K562 (cell line): Measurements from ENCODE around the gene HOXB6. TPM values are rescaled to one million over a fixed set of nuclear protein-coding genes. Genes with fewer than 3 reads are reported as not detected.

Source experiments
- BHLHE40 ChIP-seq: IDR thresholded peaks from 2 replicates; pipeline ENCODE4 v1.6.1; 2011; ENCODE audit warnings: low read length, improper control_type of control experiment
- E2F6 ChIP-seq, 2 experiments: IDR thresholded peaks; 2 replicates each; pipeline ENCODE4 v1.6.1; 2011; ENCODE audit warnings: borderline replicate concordance in 1 of 2, control low read depth in 1 of 2, low read depth in 1 of 2, low read length in 1 of 2, mild to moderate bottlenecking in 1 of 2, mixed read lengths in 1 of 2, moderate library complexity in 1 of 2; ENCODE audit not compliant: insufficient read depth in 1 of 2, insufficient read length in 1 of 2, poor library complexity in 1 of 2, severe bottlenecking in 1 of 2; ENCODE audit errors: extremely low read depth in 1 of 2
- ETV6 ChIP-seq, 3 experiments: fragments of 150-350 bp in 1 of 3; sonication (generic) in 1 of 3; formaldehyde crosslinking in 1 of 3; IDR thresholded peaks; 2 replicates each; pipeline versions ENCODE4 v1.6.1 to v1.8.0; 2014 to 2022; ENCODE audit warnings: borderline replicate concordance in 2 of 3, low read depth in 2 of 3, antibody characterized with exemption in 1 of 3, low read length in 1 of 3, mild to moderate bottlenecking in 1 of 3, missing genetic modification reagents in 1 of 3
- FOXA1 ChIP-seq: fragments of 450-650 bp; IDR thresholded peaks from 2 replicates; pipeline ENCODE4 v1.6.1; 2016; ENCODE audit warnings: mild to moderate bottlenecking, borderline replicate concordance
- FOXJ2 ChIP-seq: fragments of 200-800 bp; sonication (Bioruptor generic); IDR thresholded peaks from 2 replicates; pipeline ENCODE4 v1.6.1; 2016; ENCODE audit warnings: missing genetic modification characterization, missing compliant biosample characterization
- ILK ChIP-seq: fragments of 450-650 bp; IDR thresholded peaks from 2 replicates; pipeline ENCODE4 v1.6.1; 2016; ENCODE audit warnings: missing genetic modification characterization, low read depth, mild to moderate bottlenecking, missing compliant biosample characterization, moderate library complexity, borderline replicate concordance
- NFIX ChIP-seq: fragments of 250-450 bp; sonication (Bioruptor Pico); IDR thresholded peaks from 2 replicates; pipeline ENCODE4 v1.4.0; 2020; ENCODE audit warnings: low read depth, mild to moderate bottlenecking, moderate library complexity
- NR2C2 ChIP-seq, 2 experiments: fragments of 200-800 bp in 1 of 2; sonication (Bioruptor generic) in 1 of 2; sonication (generic) in 1 of 2; formaldehyde crosslinking in 1 of 2; IDR thresholded peaks; 2 replicates each; pipeline versions ENCODE4 v1.6.1 to v1.8.0; 2016 to 2022; ENCODE audit warnings: mild to moderate bottlenecking in 1 of 2, missing compliant biosample characterization in 1 of 2, missing genetic modification characterization in 1 of 2, missing genetic modification reagents in 1 of 2
- PHB2 ChIP-seq: fragments of 450-650 bp; IDR thresholded peaks from 2 replicates; pipeline ENCODE4 v1.6.1; 2017; ENCODE audit warnings: low read depth
- RBBP5 ChIP-seq: fragments of 200-600 bp; sonication (generic); IDR thresholded peaks from 2 replicates; pipeline ENCODE4 v1.6.1; 2012; ENCODE audit warnings: borderline replicate concordance, mild to moderate bottlenecking, low read length, control low read depth, inconsistent platforms; ENCODE audit not compliant: insufficient read depth, poor library complexity, severe bottlenecking
- SAFB ChIP-seq: fragments of 200-400 bp; formaldehyde crosslinking; IDR thresholded peaks from 2 replicates; pipeline ENCODE4 v1.6.1; 2017; ENCODE audit warnings: low read depth, low read length, borderline replicate concordance
- YY1 ChIP-seq, 3 experiments: IDR thresholded peaks; 2 replicates each; pipeline ENCODE4 v1.6.1; 2011; ENCODE audit warnings: low read length in 2 of 3, mild to moderate bottlenecking in 2 of 3, moderate library complexity in 2 of 3, borderline replicate concordance in 1 of 3, control low read depth in 1 of 3, low read depth in 1 of 3; ENCODE audit not compliant: insufficient read depth in 3 of 3, insufficient replicate concordance in 2 of 3, control insufficient read depth in 1 of 3, insufficient read length in 1 of 3; ENCODE audit errors: extremely low read depth in 1 of 3
- ZKSCAN1 ChIP-seq: fragments of 150-350 bp; IDR thresholded peaks from 2 replicates; pipeline ENCODE4 v1.6.1; 2016; ENCODE audit warnings: low read depth, low read length
- polyA plus RNA-seq, 8 experiments: library from polyadenylated mRNA; depleted of rRNA in 4 of 8; stranded (reverse) in 5 of 8; unstranded in 3 of 8; fragments of >200 nt; fragmentation: Nextera tagmentation in 2 of 8; fragmentation: Illumina TruSeq in 1 of 8; extraction: Ambion mirVana in 2 of 8; extraction: Trizol in 1 of 8; gene quantifications; 2 replicates each; pipeline versions ENCODE4 v1.2.1 to v1.2.3, GENCODE V29; 2011 to 2014; ENCODE audit warnings: inconsistent platforms in 1 of 8, missing spikeins in 1 of 8
- total RNA-seq, 7 experiments: library from RNA; depleted of rRNA in 6 of 7; stranded (reverse); fragments of >200 nt in 6 of 7; fragmentation: Illumina TruSeq in 2 of 7; extraction: Trizol in 2 of 7; gene quantifications; 2 replicates each; pipeline versions ENCODE4 v1.2.1 to v1.2.3, GENCODE V29; 2011 to 2021; ENCODE audit warnings: low replicate concordance in 1 of 7
- TF ChIP-seq, protein P1 (sequence below): IDR thresholded peaks from 3 replicates; pipeline ENCODE4 v1.6.1; 2011; ENCODE audit warnings: borderline replicate concordance, mild to moderate bottlenecking; ENCODE audit not compliant: insufficient read length, insufficient read depth
- TF ChIP-seq, protein P2 (sequence below): fragments of 450-650 bp; IDR thresholded peaks from 2 replicates; pipeline ENCODE4 v1.7.1; 2018; ENCODE audit warnings: mild to moderate bottlenecking, low read depth; ENCODE audit not compliant: partially characterized antibody
- TF ChIP-seq, protein P3 (sequence below), 2 experiments: fragments of 450-650 bp; conservative IDR thresholded peaks; 2 replicates each; pipeline ENCODE4 v1.6.1; 2017; ENCODE audit warnings: mild to moderate bottlenecking in 2 of 2, moderate library complexity in 2 of 2

The HOXB6 gene
- total and polyA plus RNA-seq, 9 of the 15 experiments (the other 6 are each of a cell fraction or from before 2014, with no cell fraction given): 1.2 to 14.8 (median 4.9) TPM

- TF ChIP-seq FOXJ2 (tag) (no peak), BHLHE40 (peak; percentile 37; the same call in 1 of the 2 replicates), FOXA1 (no peak), NFIX (no peak), E2F6 (IDR thresholded peaks at IDR 0.05; ENCODE audit: borderline replicate concordance in 1 of 2, extremely low read depth in 1 of 2, insufficient read depth in 1 of 2, insufficient read length in 1 of 2, low read depth in 1 of 2, low read length in 1 of 2, poor library complexity in 1 of 2, severe bottlenecking in 1 of 2) (peak in 1 of 2 experiments; percentile 10), RBBP5 (peak; percentile 48), ILK (no peak), SAFB (no peak), YY1 (IDR thresholded peaks at IDR 0.05; ENCODE audit: borderline replicate concordance in 1 of 3, control insufficient read depth in 1 of 3, extremely low read depth in 1 of 3, insufficient read depth in 3 of 3, insufficient read length in 1 of 3, insufficient replicate concordance in 2 of 3, low read depth in 1 of 3, low read length in 2 of 3) (peak in 1 of 3 experiments; percentile 38), PHB2 (no peak), ZKSCAN1 (no peak), ETV6 (IDR thresholded peaks at IDR 0.05; ENCODE audit: borderline replicate concordance in 1 of 2, low read depth in 2 of 2, low read length in 1 of 2) (no peak), ETV6 (CRISPR knock-in tag; IDR thresholded peaks at IDR 0.05; ENCODE audit: borderline replicate concordance) (no peak), NR2C2 (CRISPR knock-in tag; IDR thresholded peaks at IDR 0.05) (no peak), NR2C2 (tag; IDR thresholded peaks at IDR 0.05) (no peak)
- TF ChIP-seq, protein P1, sequence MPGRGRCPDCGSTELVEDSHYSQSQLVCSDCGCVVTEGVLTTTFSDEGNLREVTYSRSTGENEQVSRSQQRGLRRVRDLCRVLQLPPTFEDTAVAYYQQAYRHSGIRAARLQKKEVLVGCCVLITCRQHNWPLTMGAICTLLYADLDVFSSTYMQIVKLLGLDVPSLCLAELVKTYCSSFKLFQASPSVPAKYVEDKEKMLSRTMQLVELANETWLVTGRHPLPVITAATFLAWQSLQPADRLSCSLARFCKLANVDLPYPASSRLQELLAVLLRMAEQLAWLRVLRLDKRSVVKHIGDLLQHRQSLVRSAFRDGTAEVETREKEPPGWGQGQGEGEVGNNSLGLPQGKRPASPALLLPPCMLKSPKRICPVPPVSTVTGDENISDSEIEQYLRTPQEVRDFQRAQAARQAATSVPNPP: no peak
- TF ChIP-seq, protein P2, sequence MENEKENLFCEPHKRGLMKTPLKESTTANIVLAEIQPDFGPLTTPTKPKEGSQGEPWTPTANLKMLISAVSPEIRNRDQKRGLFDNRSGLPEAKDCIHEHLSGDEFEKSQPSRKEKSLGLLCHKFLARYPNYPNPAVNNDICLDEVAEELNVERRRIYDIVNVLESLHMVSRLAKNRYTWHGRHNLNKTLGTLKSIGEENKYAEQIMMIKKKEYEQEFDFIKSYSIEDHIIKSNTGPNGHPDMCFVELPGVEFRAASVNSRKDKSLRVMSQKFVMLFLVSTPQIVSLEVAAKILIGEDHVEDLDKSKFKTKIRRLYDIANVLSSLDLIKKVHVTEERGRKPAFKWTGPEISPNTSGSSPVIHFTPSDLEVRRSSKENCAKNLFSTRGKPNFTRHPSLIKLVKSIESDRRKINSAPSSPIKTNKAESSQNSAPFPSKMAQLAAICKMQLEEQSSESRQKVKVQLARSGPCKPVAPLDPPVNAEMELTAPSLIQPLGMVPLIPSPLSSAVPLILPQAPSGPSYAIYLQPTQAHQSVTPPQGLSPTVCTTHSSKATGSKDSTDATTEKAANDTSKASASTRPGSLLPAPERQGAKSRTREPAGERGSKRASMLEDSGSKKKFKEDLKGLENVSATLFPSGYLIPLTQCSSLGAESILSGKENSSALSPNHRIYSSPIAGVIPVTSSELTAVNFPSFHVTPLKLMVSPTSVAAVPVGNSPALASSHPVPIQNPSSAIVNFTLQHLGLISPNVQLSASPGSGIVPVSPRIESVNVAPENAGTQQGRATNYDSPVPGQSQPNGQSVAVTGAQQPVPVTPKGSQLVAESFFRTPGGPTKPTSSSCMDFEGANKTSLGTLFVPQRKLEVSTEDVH: no peak
- TF ChIP-seq, protein P3, sequence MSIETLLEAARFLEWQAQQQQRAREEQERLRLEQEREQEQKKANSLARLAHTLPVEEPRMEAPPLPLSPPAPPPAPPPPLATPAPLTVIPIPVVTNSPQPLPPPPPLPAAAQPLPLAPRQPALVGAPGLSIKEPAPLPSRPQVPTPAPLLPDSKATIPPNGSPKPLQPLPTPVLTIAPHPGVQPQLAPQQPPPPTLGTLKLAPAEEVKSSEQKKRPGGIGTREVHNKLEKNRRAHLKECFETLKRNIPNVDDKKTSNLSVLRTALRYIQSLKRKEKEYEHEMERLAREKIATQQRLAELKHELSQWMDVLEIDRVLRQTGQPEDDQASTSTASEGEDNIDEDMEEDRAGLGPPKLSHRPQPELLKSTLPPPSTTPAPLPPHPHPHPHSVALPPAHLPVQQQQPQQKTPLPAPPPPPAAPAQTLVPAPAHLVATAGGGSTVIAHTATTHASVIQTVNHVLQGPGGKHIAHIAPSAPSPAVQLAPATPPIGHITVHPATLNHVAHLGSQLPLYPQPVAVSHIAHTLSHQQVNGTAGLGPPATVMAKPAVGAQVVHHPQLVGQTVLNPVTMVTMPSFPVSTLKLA (conservative IDR thresholded peaks at IDR 0.05): peak in 1 of 2 experiments; percentile 48; a peak in 3 of 4 replicates
These were observed 23.1 kb upstream of the HOXB6 start (continued) for GRCh38 chr17:48627623-48628521.
